Lower leg skin (tissue), 3 donors: ENCODE results near the gene UBTD1.

Experiments
- POLR2A ChIP-seq, 2 donors: fragments of 450-650 bp; IDR thresholded peaks; one replicate each; pipeline ENCODE4 v1.6.1; 2016 to 2017; ENCODE audit warnings: antibody characterized with exemption in 2 of 2, mild to moderate bottlenecking in 1 of 2, moderate library complexity in 1 of 2
- TF ChIP-seq, protein P1 (sequence below), 3 donors: fragments of 450-650 bp; IDR thresholded peaks; one replicate each; pipeline ENCODE4 v1.5.1; 2016; ENCODE audit warnings: antibody characterized with exemption in 3 of 3, mild to moderate bottlenecking in 3 of 3, moderate library complexity in 2 of 3

DNA sequence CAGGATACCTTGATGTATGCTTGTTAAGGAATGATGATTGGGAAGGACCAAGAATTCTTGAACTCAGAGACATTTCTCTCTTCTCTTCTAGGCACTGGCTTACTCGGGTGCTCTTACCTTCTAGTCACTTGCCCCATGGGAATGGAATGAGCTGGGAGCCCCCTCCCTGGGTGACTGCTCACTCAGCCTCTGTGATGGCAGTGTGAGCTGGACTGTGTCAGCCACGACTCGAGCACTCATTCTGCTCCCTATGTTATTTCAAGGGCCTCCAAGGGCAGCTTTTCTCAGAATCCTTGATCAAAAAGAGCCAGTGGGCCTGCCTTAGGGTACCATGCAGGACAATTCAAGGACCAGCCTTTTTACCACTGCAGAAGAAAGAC is 42.0 kb upstream of the UBTD1 start:
- TF ChIP-seq, protein P1, sequence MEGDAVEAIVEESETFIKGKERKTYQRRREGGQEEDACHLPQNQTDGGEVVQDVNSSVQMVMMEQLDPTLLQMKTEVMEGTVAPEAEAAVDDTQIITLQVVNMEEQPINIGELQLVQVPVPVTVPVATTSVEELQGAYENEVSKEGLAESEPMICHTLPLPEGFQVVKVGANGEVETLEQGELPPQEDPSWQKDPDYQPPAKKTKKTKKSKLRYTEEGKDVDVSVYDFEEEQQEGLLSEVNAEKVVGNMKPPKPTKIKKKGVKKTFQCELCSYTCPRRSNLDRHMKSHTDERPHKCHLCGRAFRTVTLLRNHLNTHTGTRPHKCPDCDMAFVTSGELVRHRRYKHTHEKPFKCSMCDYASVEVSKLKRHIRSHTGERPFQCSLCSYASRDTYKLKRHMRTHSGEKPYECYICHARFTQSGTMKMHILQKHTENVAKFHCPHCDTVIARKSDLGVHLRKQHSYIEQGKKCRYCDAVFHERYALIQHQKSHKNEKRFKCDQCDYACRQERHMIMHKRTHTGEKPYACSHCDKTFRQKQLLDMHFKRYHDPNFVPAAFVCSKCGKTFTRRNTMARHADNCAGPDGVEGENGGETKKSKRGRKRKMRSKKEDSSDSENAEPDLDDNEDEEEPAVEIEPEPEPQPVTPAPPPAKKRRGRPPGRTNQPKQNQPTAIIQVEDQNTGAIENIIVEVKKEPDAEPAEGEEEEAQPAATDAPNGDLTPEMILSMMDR (IDR thresholded peaks at IDR 0.05) = no peak
- TF ChIP-seq POLR2A (IDR thresholded peaks at IDR 0.05) = no peak
